Heart right ventricle (tissue), 16 donors: ENCODE data around the gene AP1B1. TPM values are rescaled to one million over a fixed set of nuclear protein-coding genes. Genes with fewer than 3 reads are reported as not detected.

Experiments
- ATAC-seq, 8 donors: fragments of 200-7000 bp; cut with Tn5 transposase; one replicate each; pipeline ENCODE4 v1.9.1; 2020; ENCODE audit warnings: mild to moderate bottlenecking in 8 of 8, moderate library complexity in 8 of 8, moderate number of reproducible peaks in 1 of 8
- DNase-seq, 2 donors: peaks; one replicate each; pipeline ENCODE4 v3.0.0-alpha.2; 2020
- H3K27ac ChIP-seq, 10 donors: fragments of 200-600 bp; sonication (generic) in 2 of 10; one replicate each; pipeline versions ENCODE4 v1.5.0 to v1.8.0; 2020 to 2022; ENCODE audit warnings: mild to moderate bottlenecking in 3 of 10
- H3K27me3 ChIP-seq, 7 donors: fragments of 200-600 bp; one replicate each; pipeline ENCODE4 v1.8.0; 2021 to 2022; ENCODE audit warnings: mild to moderate bottlenecking in 2 of 7
- H3K36me3 ChIP-seq, 9 donors: fragments of 200-600 bp; sonication (generic) in 1 of 9; one replicate each; pipeline versions ENCODE4 v1.5.0 to v1.8.0; 2020 to 2022; ENCODE audit warnings: mild to moderate bottlenecking in 2 of 9
- H3K4me1 ChIP-seq, 9 donors: fragments of 200-600 bp; sonication (generic) in 1 of 9; one replicate each; pipeline versions ENCODE4 v1.5.0 to v1.8.0; 2020 to 2022; ENCODE audit warnings: mild to moderate bottlenecking in 4 of 9
- H3K4me3 ChIP-seq, 10 donors: fragments of 200-600 bp; sonication (generic) in 2 of 10; one replicate each; pipeline versions ENCODE4 v1.5.0 to v1.8.0; 2020 to 2022; ENCODE audit warnings: mild to moderate bottlenecking in 7 of 10, moderate library complexity in 2 of 10
- H3K9me3 ChIP-seq, 11 donors: fragments of 200-600 bp in 10 of 11; sonication (generic) in 2 of 11; one replicate each; pipeline versions ENCODE4 v1.5.0 to v1.8.0; 2013 to 2022; ENCODE audit warnings: mild to moderate bottlenecking in 2 of 11, control low read depth in 1 of 11, moderate library complexity in 1 of 11
- WGBS, 2 donors: extraction: QIAGEN DNeasy Blood & Tissue Kit; methylation state at CpG; one replicate each; pipeline ENCODE4 v1.1.7; 2013; ENCODE audit warnings: inconsistent platforms in 1 of 2; 5-methylcytosine and 5-hydroxymethylcytosine counted together
- intact Hi-C, 10 donors: fragments of 100-400 bp; cut with DNase I; formaldehyde crosslinking; loops; one replicate each; pipeline versions ENCODE4 v1.11.1 to v1.14.2; 2022
- polyA plus RNA-seq, 2 donors: library from polyadenylated mRNA; stranded (reverse); fragments of 200-250 nt; gene quantifications; one replicate each; pipeline ENCODE4 v1.2.3, GENCODE V29; 2013
- total RNA-seq, 10 donors: library from RNA; stranded (reverse); fragmentation: NEBNext Ultra II Directional in 3 of 10; extraction: Animal tissue kit (Norgen Biotek cat#: 25700) in 3 of 10; gene quantifications; one replicate each; pipeline versions ENCODE4 v1.2.1 to v1.2.4, GENCODE V29; 2021 to 2023
- TF ChIP-seq, protein P1 (sequence below), 9 donors: fragments of 200-600 bp; sonication (generic) in 2 of 9; IDR thresholded peaks; one replicate each; pipeline versions ENCODE4 v1.5.0 to v1.8.0; 2021 to 2022; ENCODE audit warnings: antibody characterized with exemption in 9 of 9, mild to moderate bottlenecking in 5 of 9, moderate library complexity in 1 of 9
- donor health status: Arrhythmogenic right ventricular cardiomyopathy.
- donor health status: ischemic (EF 13 %, LVEDD 7.1; RV severe dilation, severe dysfunction).
- donor health status: healthy with polysubstance abuse.
- donor health status: DM: no; HTN: yes; CAD: no.
- donor health status: DM: no; HTN: no; CAD: no.
- donor health status: ischemic (EF 25% LVEDD 6.9; RV normal size, moderate dysfunction).
- donor health status: ischemic (EF 25% LVEDD 5.7; RV mildly dilated, moderate dysfunction).
- donor health status: healthy.
- donor health status: DM: yes; HTN: yes; CAD: no.
- donor health status: Ischemic cardiomyopathy.
- donor health status: ischemic (EF 35%, LVEDD 5.7; RV mildly dilated, moderate dysfunction).
- donor health status: nonischemic (EF 11% LVEDD 7.7; RV severe dilation, severe dysfunction).
- donor health status: DM: yes; HTN: yes; CAD: no.
- donor health status: PGD.
- donor health status: ischemic (EF 29% LVEDD 5.4; RV normal size, mild dysfunction).
- donor health status: nonischemic (EF 23%, LVEDD 6.1; RV moderate dilation, normal function).

AP1B1 gene
- total and polyA plus RNA-seq, 12 donors, result 18.4 to 51.5 (median 29.0) TPM

DNA sequence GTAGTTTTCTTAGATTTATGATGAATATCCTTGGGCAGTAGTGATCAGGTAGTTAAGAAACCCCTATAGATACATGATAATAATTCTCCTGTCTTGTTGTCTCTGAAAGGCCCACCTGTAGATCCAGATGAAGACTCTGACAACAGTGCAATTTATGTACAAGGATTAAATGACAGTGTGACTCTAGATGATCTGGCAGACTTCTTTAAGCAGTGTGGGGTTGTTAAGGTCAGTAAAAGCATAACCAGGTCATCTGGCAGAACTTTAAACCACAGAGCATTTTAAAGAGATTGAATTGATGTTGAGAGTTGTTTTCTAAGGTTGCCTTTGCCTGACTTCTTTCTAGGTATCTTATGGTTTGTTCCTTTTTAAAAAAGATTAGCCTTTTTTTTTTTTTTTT, 96.0 kb downstream of the AP1B1 start:
- no peaks in the 10 kb centered on the region for H3K9me3 ChIP-seq
- H3K36me3 ChIP-seq, result peaks cover 9 to 100% (median 93%) of the 10 kb centered on the region in 9 donors
- no peak overlapping the region for H3K4me3 ChIP-seq
- H3K27me3 ChIP-seq, result no peaks in the 10 kb centered on the region
- no peak for ATAC-seq
- no peak for DNase-seq
- H3K27ac ChIP-seq, result no peak overlapping the region
- intact Hi-C loops, result loop anchor here in 1 of 10 donors (10.0 kb wide), 1 partner anchor 232 kb away; no protein-coding TSS in a partner anchor
- TF ChIP-seq, protein P1, sequence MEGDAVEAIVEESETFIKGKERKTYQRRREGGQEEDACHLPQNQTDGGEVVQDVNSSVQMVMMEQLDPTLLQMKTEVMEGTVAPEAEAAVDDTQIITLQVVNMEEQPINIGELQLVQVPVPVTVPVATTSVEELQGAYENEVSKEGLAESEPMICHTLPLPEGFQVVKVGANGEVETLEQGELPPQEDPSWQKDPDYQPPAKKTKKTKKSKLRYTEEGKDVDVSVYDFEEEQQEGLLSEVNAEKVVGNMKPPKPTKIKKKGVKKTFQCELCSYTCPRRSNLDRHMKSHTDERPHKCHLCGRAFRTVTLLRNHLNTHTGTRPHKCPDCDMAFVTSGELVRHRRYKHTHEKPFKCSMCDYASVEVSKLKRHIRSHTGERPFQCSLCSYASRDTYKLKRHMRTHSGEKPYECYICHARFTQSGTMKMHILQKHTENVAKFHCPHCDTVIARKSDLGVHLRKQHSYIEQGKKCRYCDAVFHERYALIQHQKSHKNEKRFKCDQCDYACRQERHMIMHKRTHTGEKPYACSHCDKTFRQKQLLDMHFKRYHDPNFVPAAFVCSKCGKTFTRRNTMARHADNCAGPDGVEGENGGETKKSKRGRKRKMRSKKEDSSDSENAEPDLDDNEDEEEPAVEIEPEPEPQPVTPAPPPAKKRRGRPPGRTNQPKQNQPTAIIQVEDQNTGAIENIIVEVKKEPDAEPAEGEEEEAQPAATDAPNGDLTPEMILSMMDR (IDR thresholded peaks at IDR 0.05), result no peak
- H3K4me1 ChIP-seq, result peaks cover 0 to 8% (median 0%) of the 10 kb centered on the region in 9 donors

DNA sequence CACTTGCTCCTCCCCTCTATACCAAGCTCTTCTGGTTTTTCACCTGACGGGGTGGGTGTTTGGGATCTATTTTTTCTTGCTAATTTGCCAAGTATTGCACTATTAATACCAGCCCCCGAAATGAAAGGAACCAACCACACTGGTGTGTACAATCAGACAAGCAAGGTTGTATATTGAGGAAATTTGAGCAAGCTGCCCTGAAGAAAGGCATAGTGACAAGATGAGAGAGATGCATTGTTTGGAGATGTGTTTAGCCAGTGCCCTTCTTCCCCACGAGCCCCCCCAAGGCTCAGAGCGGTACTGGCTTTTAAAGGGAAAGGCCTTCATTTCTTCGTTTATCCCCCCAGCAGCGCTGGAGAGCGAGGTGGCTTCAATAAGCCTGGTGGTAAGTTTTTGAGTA, 97.2 kb downstream of the AP1B1 start:
- DNase-seq (no peak), ATAC-seq (no peak)
- WGBS, 2 donors, result 69 to 77% methylated on average over 7 of the region's 7 CpGs
- no peak overlapping the region for H3K27ac ChIP-seq
- no peak overlapping the region for H3K4me3 ChIP-seq
- H3K4me1 ChIP-seq, result peaks cover 0 to 8% (median 0%) of the 10 kb centered on the region in 9 donors
- H3K9me3 ChIP-seq, result no peaks in the 10 kb centered on the region
- intact Hi-C loops, result loop anchor here in 1 of 10 donors (10.0 kb wide), 1 partner anchor 234 kb away; no protein-coding TSS in a partner anchor
- H3K27me3 ChIP-seq, result no peaks in the 10 kb centered on the region
- H3K36me3 ChIP-seq, result peaks cover 4 to 100% (median 93%) of the 10 kb centered on the region in 9 donors
- TF ChIP-seq, protein P1 (IDR thresholded peaks at IDR 0.05), result no peak

DNA sequence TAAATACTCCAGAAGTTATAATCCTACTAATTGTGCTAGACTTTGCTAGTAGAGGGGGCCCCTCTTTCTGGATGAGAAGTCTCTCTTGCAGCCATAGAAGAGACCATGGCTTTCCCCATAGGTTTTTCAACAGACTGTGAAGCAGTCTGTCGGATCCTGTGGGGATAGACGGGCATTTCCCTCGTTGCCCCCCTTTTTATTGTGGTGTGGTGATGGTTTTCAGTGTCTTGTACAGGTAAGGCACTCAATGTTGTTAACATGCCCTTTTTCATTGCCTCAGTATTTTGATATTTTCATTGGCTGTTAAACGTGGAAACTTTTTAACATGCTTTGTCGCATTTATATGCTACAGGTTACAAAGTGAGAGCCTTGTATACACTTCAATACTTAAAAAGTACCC, 98.3 kb downstream of the AP1B1 start:
- Histone ChIP-seq H3K4me3 (no peak overlapping the region), H3K27me3 (no peaks in the 10 kb centered on the region), H3K4me1 (peaks cover 0 to 8% (median 0%) of the 10 kb centered on the region in 9 donors), H3K27ac (no peak overlapping the region), H3K36me3 (peaks cover 2 to 100% (median 85%) of the 10 kb centered on the region in 9 donors), H3K9me3 (no peaks in the 10 kb centered on the region)
- intact Hi-C loops, result loop anchor here in 1 of 10 donors (10.0 kb wide), 1 partner anchor 235 kb away; no protein-coding TSS in a partner anchor
- 69 to 72% methylated on average over 5 of the region's 5 CpGs for whole genome bisulfite sequencing, 2 donors
- DNase-seq (no peak), ATAC-seq (no peak)
- TF ChIP-seq, protein P1 (IDR thresholded peaks at IDR 0.05), result no peak

DNA sequence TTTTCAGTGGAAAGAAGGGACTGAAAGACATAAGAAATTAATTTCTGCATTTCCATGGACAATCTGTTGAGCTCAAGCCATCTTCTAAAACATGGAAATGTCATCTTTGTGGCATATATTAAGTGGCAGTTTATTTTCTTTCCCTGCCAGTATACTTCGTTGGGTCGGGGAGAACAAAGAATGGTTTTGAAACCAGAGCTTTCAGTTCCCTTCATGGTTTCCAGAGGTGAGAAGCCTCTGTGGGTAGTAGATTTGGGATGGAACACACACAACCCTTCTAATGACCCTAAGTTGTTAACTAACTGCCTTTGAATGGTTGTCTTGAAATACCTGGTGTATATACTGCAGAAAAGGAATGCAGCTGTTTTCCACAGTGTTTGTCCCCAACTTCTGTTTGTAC, 99.5 kb downstream of the AP1B1 start:
- Histone ChIP-seq H3K27me3 (no peaks in the 10 kb centered on the region), H3K9me3 (no peaks in the 10 kb centered on the region), H3K4me3 (no peak overlapping the region), H3K36me3 (peaks cover 0 to 100% (median 87%) of the 10 kb centered on the region in 9 donors), H3K27ac (no peak overlapping the region), H3K4me1 (peaks cover 0 to 8% (median 0%) of the 10 kb centered on the region in 9 donors)
- no peak for DNase-seq
- no peak for ATAC-seq
- TF ChIP-seq, protein P1 (IDR thresholded peaks at IDR 0.05), result no peak
- 63 to 69% methylated on average over 2 of the region's 2 CpGs for WGBS, 2 donors
- intact Hi-C loops, result no loop called here
